D721Med (cell line): Measurements from ENCODE around the gene PCDHGC4.
A peak's percentile ranks its signal among the peaks of the same experiment; 100 is the strongest.

ENCODE experiments used
- DNase-seq: peaks from one replicate; pipeline ENCODE4 v3.0.0; 2011; ENCODE audit warnings: low spot score; ENCODE audit not compliant: insufficient read length
- FAIRE-seq: peaks from 2 replicates; lab custom pipeline; 2011; peaks lifted over from hg19 to GRCh38; lab: Jason Lieb, UNC
- CTCF ChIP-seq: IDR thresholded peaks from 2 replicates; pipeline ENCODE4 v1.5.1; 2012; ENCODE audit warnings: mild to moderate bottlenecking, control low read depth; ENCODE audit not compliant: insufficient read depth; ENCODE audit errors: missing control alignments

PCDHGC4 gene

GRCh38 chr5:141522301-141522700, 37.5 kb downstream of the PCDHGC4 start:
- FAIRE-seq, result no peak
- TF ChIP-seq CTCF, result no peak
- DNase-seq, result no peak

GRCh38 chr5:141523991-141524390, 39.2 kb downstream of the PCDHGC4 start:
- DNase-seq (no peak), FAIRE-seq (no peak)
- no peak for TF ChIP-seq CTCF

GRCh38 chr5:141524604-141525597, 40.1 kb downstream of the PCDHGC4 start:
- FAIRE-seq, result peak; percentile 72

GRCh38 chr5:141525653-141526052, 40.8 kb downstream of the PCDHGC4 start:
- no peak for TF ChIP-seq CTCF
- FAIRE-seq (no peak), DNase-seq (no peak)

More at GRCh38 chr5:141524604-141525597, 40.1 kb downstream of the PCDHGC4 start:
- DNase-seq, result peak; percentile 60
- peak; percentile 83 for TF ChIP-seq CTCF

GRCh38 chr5:141527426-141527825, 42.6 kb downstream of the PCDHGC4 start:
- no peak for DNase-seq
- TF ChIP-seq CTCF, result no peak

GRCh38 chr5:141528291-141528984, 43.6 kb downstream of the PCDHGC4 start:
- no peak for DNase-seq
- no peak for FAIRE-seq
- no peak for TF ChIP-seq CTCF

More at GRCh38 chr5:141527426-141527825, 42.6 kb downstream of the PCDHGC4 start:
- no peak for FAIRE-seq
